Measurements from ENCODE around the gene DXO.

- TF ChIP-seq POLR2AphosphoS5 (IDR thresholded peaks at IDR 0.05) (no peak), CTCF (IDR thresholded peaks at IDR 0.05) (no peak)
Measured at GRCh38 chr6:31935021-31935420, 36.9 kb downstream of the DXO start.
